Measurements from ENCODE around the gene RPS13. TPM values are rescaled to one million over a fixed set of nuclear protein-coding genes. Genes with fewer than 3 reads are reported as not detected.

Gene RPS13
- total and polyA plus RNA-seq, 10 of the 15 experiments (the other 5 are each of a cell fraction or from before 2014, with no cell fraction given) = 1,514 to 4,753 (median 1,995) TPM

GRCh38 chr11:17098038-17098437 lies 20.6 kb upstream of the RPS13 start:
- ATAC-seq (no peak), FAIRE-seq (no peak), DNase-seq (ENCODE audit: low read depth, low spot score) (no peak)
- BruUV-seq (replicated peaks) = no TSS peak
- in situ Hi-C loops (cut with MboI) (no loop called here), intact Hi-C loops (cut with micrococcal nuclease; ENCODE audit: unreplicated experiment) (no loop called here)
- Histone ChIP-seq H3K9ac (ENCODE audit: control insufficient read depth, insufficient read depth, low read length) (no peak overlapping the region), H3K4me3 (no peak overlapping the region), H3K79me2 (ENCODE audit: control insufficient read depth, insufficient read depth, low read length) (no peaks in the 10 kb centered on the region), H3K36me3 (ENCODE audit: control insufficient read depth in 2 of 2, insufficient read depth in 2 of 2, low read length in 1 of 2) (peaks cover 0 to 20% of the 10 kb centered on the region in 2 experiments; a peak in 2 of 4 replicates), H3K27ac (ENCODE audit: control insufficient read depth, insufficient read depth) (no peak overlapping the region), H2AFZ (ENCODE audit: control insufficient read depth, low read depth, low read length) (no peak overlapping the region), H4K20me1 (ENCODE audit: control insufficient read depth, insufficient read depth) (no peaks in the 10 kb centered on the region), H3K4me1 (ENCODE audit: control insufficient read depth, insufficient read depth, low read length) (no peaks in the 10 kb centered on the region), H3K9me3 (replicated peaks; ENCODE audit: control insufficient read depth, insufficient read depth, low read length) (no peaks in the 10 kb centered on the region), H3K4me2 (ENCODE audit: control insufficient read depth, insufficient read depth) (no peak overlapping the region), H3K27me3 (replicated peaks in 1 of 2; ENCODE audit: control insufficient read depth in 2 of 2, insufficient read depth in 2 of 2, low read length in 1 of 2) (no peaks in the 10 kb centered on the region)
- WGBS (ENCODE audit: insufficient coverage, insufficient replicate concordance, low lambda C conversion rate, missing lambda C conversion rate) = 100% methylated on average over 1 of the region's 1 CpG
- SMC1A ChIA-PET (ENCODE audit: uncharacterized antibody, unreplicated experiment) = interaction anchor here (0.8 kb wide), 1 partner anchor 22 kb away, joined by 3 read pairs; no protein-coding TSS in a partner anchor
- CTCF ChIA-PET = no interaction called here
- POLR2A ChIA-PET = no interaction called here
- RAD21 ChIA-PET (ENCODE audit: unreplicated experiment) = no interaction called here
- TF ChIP-seq ZNF622 (IDR thresholded peaks at IDR 0.05) (no peak), PKNOX1 (IDR thresholded peaks at IDR 0.05) (no peak), POLR2AphosphoS5 (IDR thresholded peaks at IDR 0.05; ENCODE audit: low read length) (no peak), USF2 (IDR thresholded peaks at IDR 0.05; ENCODE audit: borderline replicate concordance, low read depth, low read length) (no peak), MTA3 (IDR thresholded peaks at IDR 0.05; ENCODE audit: borderline replicate concordance, low read length) (no peak), BACH1 (IDR thresholded peaks at IDR 0.05; ENCODE audit: borderline replicate concordance) (no peak), HCFC1 (IDR thresholded peaks at IDR 0.05; ENCODE audit: low read length) (no peak), BCL11A (IDR thresholded peaks at IDR 0.05; ENCODE audit: low read depth, low read length) (no peak), SREBF2 (IDR thresholded peaks at IDR 0.05; ENCODE audit: low read length) (no peak)
- TF ChIP-seq, protein P1, sequence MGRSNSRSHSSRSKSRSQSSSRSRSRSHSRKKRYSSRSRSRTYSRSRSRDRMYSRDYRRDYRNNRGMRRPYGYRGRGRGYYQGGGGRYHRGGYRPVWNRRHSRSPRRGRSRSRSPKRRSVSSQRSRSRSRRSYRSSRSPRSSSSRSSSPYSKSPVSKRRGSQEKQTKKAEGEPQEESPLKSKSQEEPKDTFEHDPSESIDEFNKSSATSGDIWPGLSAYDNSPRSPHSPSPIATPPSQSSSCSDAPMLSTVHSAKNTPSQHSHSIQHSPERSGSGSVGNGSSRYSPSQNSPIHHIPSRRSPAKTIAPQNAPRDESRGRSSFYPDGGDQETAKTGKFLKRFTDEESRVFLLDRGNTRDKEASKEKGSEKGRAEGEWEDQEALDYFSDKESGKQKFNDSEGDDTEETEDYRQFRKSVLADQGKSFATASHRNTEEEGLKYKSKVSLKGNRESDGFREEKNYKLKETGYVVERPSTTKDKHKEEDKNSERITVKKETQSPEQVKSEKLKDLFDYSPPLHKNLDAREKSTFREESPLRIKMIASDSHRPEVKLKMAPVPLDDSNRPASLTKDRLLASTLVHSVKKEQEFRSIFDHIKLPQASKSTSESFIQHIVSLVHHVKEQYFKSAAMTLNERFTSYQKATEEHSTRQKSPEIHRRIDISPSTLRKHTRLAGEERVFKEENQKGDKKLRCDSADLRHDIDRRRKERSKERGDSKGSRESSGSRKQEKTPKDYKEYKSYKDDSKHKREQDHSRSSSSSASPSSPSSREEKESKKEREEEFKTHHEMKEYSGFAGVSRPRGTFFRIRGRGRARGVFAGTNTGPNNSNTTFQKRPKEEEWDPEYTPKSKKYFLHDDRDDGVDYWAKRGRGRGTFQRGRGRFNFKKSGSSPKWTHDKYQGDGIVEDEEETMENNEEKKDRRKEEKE (IDR thresholded peaks at IDR 0.05) = no peak
- TF ChIP-seq, protein P2, sequence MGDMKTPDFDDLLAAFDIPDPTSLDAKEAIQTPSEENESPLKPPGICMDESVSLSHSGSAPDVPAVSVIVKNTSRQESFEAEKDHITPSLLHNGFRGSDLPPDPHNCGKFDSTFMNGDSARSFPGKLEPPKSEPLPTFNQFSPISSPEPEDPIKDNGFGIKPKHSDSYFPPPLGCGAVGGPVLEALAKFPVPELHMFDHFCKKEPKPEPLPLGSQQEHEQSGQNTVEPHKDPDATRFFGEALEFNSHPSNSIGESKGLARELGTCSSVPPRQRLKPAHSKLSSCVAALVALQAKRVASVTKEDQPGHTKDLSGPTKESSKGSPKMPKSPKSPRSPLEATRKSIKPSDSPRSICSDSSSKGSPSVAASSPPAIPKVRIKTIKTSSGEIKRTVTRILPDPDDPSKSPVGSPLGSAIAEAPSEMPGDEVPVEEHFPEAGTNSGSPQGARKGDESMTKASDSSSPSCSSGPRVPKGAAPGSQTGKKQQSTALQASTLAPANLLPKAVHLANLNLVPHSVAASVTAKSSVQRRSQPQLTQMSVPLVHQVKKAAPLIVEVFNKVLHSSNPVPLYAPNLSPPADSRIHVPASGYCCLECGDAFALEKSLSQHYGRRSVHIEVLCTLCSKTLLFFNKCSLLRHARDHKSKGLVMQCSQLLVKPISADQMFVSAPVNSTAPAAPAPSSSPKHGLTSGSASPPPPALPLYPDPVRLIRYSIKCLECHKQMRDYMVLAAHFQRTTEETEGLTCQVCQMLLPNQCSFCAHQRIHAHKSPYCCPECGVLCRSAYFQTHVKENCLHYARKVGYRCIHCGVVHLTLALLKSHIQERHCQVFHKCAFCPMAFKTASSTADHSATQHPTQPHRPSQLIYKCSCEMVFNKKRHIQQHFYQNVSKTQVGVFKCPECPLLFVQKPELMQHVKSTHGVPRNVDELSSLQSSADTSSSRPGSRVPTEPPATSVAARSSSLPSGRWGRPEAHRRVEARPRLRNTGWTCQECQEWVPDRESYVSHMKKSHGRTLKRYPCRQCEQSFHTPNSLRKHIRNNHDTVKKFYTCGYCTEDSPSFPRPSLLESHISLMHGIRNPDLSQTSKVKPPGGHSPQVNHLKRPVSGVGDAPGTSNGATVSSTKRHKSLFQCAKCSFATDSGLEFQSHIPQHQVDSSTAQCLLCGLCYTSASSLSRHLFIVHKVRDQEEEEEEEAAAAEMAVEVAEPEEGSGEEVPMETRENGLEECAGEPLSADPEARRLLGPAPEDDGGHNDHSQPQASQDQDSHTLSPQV (IDR thresholded peaks at IDR 0.05) = no peak
- TF ChIP-seq, protein P3, sequence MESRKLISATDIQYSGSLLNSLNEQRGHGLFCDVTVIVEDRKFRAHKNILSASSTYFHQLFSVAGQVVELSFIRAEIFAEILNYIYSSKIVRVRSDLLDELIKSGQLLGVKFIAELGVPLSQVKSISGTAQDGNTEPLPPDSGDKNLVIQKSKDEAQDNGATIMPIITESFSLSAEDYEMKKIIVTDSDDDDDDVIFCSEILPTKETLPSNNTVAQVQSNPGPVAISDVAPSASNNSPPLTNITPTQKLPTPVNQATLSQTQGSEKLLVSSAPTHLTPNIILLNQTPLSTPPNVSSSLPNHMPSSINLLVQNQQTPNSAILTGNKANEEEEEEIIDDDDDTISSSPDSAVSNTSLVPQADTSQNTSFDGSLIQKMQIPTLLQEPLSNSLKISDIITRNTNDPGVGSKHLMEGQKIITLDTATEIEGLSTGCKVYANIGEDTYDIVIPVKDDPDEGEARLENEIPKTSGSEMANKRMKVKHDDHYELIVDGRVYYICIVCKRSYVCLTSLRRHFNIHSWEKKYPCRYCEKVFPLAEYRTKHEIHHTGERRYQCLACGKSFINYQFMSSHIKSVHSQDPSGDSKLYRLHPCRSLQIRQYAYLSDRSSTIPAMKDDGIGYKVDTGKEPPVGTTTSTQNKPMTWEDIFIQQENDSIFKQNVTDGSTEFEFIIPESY (IDR thresholded peaks at IDR 0.05) = no peak
- TF ChIP-seq, protein P4, sequence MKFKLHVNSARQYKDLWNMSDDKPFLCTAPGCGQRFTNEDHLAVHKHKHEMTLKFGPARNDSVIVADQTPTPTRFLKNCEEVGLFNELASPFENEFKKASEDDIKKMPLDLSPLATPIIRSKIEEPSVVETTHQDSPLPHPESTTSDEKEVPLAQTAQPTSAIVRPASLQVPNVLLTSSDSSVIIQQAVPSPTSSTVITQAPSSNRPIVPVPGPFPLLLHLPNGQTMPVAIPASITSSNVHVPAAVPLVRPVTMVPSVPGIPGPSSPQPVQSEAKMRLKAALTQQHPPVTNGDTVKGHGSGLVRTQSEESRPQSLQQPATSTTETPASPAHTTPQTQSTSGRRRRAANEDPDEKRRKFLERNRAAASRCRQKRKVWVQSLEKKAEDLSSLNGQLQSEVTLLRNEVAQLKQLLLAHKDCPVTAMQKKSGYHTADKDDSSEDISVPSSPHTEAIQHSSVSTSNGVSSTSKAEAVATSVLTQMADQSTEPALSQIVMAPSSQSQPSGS (IDR thresholded peaks at IDR 0.05; ENCODE audit: low read length) = no peak
